ENCODE data around the gene EXOC5. TPM values are rescaled to one million over a fixed set of nuclear protein-coding genes. Genes with fewer than 3 reads are reported as not detected.

EXOC5 gene
- polyA plus RNA-seq, 1 experiment = 24.0 TPM

GRCh38 chr14:57274551-57274950 lies 5.8 kb upstream of the EXOC5 start:
- CTCF ChIA-PET = no interaction called here
- no peak for DNase-seq (ENCODE audit: low read depth)
- H3K36me3 ChIP-seq (ENCODE audit: control insufficient read depth, insufficient read depth, low read length) = peaks cover 4% of the 10 kb centered on the region; the same call in 1 of the 2 replicates
- no peak for TF ChIP-seq CTCF (IDR thresholded peaks at IDR 0.05; ENCODE audit: insufficient read depth, low read depth, low read length)
- H3K4me3 ChIP-seq (ENCODE audit: low read depth, low read length) = no peak overlapping the region
- no peaks in the 10 kb centered on the region for H3K27me3 ChIP-seq (ENCODE audit: control insufficient read depth, insufficient read depth, low read length)
- POLR2A ChIA-PET = no interaction called here

GRCh38 chr14:57273236-57273635 lies 4.5 kb upstream of the EXOC5 start:
- H3K27me3 ChIP-seq (ENCODE audit: control insufficient read depth, insufficient read depth, low read length) = no peaks in the 10 kb centered on the region
- no peak overlapping the region for H3K4me3 ChIP-seq (ENCODE audit: low read depth, low read length)
- DNase-seq (ENCODE audit: low read depth) = no peak
- ChIA-PET POLR2A (no interaction called here), CTCF (no interaction called here)
- H3K36me3 ChIP-seq (ENCODE audit: control insufficient read depth, insufficient read depth, low read length) = peaks cover 4% of the 10 kb centered on the region; the same call in 1 of the 2 replicates
- TF ChIP-seq CTCF (IDR thresholded peaks at IDR 0.05; ENCODE audit: insufficient read depth, low read depth, low read length) = no peak

DNA sequence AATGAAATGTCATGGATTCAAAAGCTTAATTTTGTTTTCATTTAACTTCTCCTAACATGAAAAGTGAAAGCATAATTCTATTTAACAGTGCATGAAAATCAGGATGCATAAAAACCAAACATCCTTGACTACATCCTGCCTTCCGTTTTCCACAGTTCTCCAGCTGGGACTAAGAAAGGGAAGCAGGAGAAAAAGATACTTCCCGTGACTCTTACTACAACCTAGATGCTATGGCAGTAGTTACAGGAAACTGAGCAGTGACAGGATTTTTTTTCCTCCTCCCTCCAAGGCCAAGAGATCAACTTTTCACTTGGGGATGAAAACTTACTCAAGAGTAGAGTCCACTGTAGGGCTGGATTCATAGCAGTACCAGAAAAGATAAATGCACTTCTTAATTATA lies 2.6 kb downstream of the EXOC5 start:
- no peak for TF ChIP-seq CTCF (IDR thresholded peaks at IDR 0.05; ENCODE audit: insufficient read depth, low read depth, low read length)
- no peaks in the 10 kb centered on the region for H3K27me3 ChIP-seq (ENCODE audit: control insufficient read depth, insufficient read depth, low read length)
- no peak overlapping the region for H3K4me3 ChIP-seq (ENCODE audit: low read depth, low read length)
- no peaks in the 10 kb centered on the region for H3K36me3 ChIP-seq (ENCODE audit: control insufficient read depth, insufficient read depth, low read length)
- DNase-seq (ENCODE audit: low read depth) = no peak
- ChIA-PET CTCF (no interaction called here), POLR2A (no interaction called here)

DNA sequence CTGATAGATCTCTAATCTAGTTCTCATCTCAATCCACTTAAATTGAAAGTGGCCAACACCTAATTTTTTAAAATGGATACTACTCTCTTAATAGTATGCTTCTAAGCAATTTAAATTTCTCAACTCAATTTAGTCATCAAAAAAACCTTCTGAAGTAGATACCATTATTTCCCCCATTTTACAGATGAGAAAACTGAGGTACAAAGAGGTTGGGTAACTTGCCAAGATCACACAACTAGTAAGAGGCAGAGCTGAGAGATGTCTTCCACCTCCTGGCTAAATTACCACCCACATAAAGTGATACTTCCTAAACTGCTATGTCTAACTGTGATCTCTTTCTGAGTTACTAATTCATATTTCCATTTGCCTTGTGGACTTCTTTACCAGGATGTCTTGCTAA lies 6.6 kb downstream of the EXOC5 start:
- H3K4me3 ChIP-seq (ENCODE audit: low read depth, low read length) = no peak overlapping the region
- no peak for DNase-seq (ENCODE audit: low read depth)
- ChIA-PET POLR2A (no interaction called here), CTCF (interaction anchor here (1.2 kb wide), 1 partner anchor 12 kb away, joined by 3 read pairs; no protein-coding TSS in a partner anchor)
- H3K36me3 ChIP-seq (ENCODE audit: control insufficient read depth, insufficient read depth, low read length) = no peaks in the 10 kb centered on the region
- no peak for TF ChIP-seq CTCF (IDR thresholded peaks at IDR 0.05; ENCODE audit: insufficient read depth, low read depth, low read length)
- H3K27me3 ChIP-seq (ENCODE audit: control insufficient read depth, insufficient read depth, low read length) = no peaks in the 10 kb centered on the region

DNA sequence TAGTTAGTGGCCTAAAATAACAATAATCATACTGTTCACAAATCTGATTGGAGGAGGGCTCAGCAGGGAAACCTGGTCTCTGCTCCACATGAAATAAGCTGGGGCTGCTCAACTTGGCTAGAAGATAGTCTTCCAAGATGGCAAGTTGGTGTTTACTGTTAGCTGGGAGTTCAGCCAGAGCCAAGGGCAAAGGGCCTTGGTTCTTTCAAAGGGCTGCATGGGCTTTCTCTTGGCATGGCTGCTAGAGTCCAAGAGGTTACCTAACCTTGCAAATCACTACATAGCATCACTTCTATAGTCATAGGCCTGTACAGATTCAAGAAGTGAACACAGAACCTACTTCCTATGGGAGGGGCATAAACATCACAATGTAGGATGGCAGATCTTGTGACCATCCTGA lies 7.1 kb downstream of the EXOC5 start:
- ChIA-PET POLR2A (no interaction called here), CTCF (interaction anchor here (1.2 kb wide), 1 partner anchor 11 kb away, joined by 3 read pairs; no protein-coding TSS in a partner anchor)
- no peaks in the 10 kb centered on the region for H3K36me3 ChIP-seq (ENCODE audit: control insufficient read depth, insufficient read depth, low read length)
- H3K27me3 ChIP-seq (ENCODE audit: control insufficient read depth, insufficient read depth, low read length) = no peaks in the 10 kb centered on the region
- no peak for TF ChIP-seq CTCF (IDR thresholded peaks at IDR 0.05; ENCODE audit: insufficient read depth, low read depth, low read length)
- H3K4me3 ChIP-seq (ENCODE audit: low read depth, low read length) = no peak overlapping the region
- no peak for DNase-seq (ENCODE audit: low read depth)
